ENCODE data around the gene PTPRCAP.
A peak's percentile ranks its signal among the peaks of the same experiment; 100 is the strongest.
"Not testable (repeated sequence)": the region's sequence is repeated elsewhere in the genome, so short reads cannot be mapped to it uniquely, and the experiment has no call there.

The PTPRCAP gene

DNA sequence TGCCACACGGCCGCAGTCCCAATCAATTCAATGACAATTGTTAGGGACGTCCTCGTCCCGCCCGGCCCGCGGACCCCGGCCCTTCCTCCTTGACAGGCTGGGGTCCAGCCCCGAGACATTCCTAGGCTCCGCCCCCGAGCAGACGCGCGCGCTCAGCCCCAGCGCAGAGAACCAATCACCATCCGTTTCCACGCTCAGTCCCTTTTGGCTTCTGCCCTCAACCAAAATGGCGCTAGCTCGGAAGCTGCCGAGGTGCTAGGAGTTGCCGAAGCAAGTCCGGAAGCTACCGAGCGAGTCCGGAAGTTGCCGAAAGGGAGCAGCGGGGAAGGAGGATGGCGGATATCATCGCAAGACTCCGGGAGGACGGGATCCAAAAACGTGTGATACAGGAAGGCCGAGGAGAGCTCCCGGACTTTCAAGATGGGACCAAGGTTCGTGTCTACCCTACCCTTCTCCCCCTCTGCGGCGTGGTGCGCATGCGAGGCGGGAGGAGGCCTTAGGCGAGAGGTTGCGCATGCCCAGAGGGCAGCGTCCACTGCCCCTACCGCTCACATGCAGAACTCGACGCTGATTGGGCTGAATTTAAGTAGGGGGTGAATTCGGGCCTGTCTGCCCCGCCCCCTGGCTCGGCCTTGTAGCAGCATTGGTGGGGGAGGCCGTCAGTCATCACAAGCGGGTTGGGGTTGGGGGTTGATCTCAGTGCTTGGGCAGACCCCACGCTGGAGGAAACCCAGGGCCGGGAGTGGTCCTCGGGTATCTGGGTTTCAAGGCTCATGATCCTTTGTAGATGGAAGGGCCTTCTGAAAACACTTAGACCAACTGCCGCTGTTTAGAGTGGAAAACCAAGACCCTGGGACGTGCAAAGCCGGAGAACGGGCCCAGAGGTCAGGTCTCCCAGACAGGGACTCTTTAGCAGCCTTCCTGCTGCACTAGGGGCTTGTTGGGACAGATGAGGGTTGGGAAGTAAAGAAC, 45.6 kb upstream of the PTPRCAP start, which contains the start of gene AIP:
AIP (plus strand) TSS at position 200 of the 972 bp plus-strand sequence; CDS start at position 333, 133 bp downstream.
- no peaks in the 10 kb centered on the region; the same call in 1 of the 2 replicates for H3K36me3 ChIP-seq (ENCODE audit: control insufficient read depth, insufficient read depth, low read length)
- peak; percentile 96 for DNase-seq (ENCODE audit: extremely low read depth, insufficient read length)
- no peaks in the 10 kb centered on the region for H3K27me3 ChIP-seq (replicated peaks; ENCODE audit: control insufficient read depth, insufficient read depth, low read length)
- peak within 1 kb of the TSS; percentile 63 for H3K4me3 ChIP-seq (replicated peaks; ENCODE audit: low read depth, low read length)
- TF ChIP-seq, protein P1, sequence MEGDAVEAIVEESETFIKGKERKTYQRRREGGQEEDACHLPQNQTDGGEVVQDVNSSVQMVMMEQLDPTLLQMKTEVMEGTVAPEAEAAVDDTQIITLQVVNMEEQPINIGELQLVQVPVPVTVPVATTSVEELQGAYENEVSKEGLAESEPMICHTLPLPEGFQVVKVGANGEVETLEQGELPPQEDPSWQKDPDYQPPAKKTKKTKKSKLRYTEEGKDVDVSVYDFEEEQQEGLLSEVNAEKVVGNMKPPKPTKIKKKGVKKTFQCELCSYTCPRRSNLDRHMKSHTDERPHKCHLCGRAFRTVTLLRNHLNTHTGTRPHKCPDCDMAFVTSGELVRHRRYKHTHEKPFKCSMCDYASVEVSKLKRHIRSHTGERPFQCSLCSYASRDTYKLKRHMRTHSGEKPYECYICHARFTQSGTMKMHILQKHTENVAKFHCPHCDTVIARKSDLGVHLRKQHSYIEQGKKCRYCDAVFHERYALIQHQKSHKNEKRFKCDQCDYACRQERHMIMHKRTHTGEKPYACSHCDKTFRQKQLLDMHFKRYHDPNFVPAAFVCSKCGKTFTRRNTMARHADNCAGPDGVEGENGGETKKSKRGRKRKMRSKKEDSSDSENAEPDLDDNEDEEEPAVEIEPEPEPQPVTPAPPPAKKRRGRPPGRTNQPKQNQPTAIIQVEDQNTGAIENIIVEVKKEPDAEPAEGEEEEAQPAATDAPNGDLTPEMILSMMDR (IDR thresholded peaks at IDR 0.05; ENCODE audit: insufficient read depth, low read length, poor library complexity, severe bottlenecking), result peak; percentile 3

DNA sequence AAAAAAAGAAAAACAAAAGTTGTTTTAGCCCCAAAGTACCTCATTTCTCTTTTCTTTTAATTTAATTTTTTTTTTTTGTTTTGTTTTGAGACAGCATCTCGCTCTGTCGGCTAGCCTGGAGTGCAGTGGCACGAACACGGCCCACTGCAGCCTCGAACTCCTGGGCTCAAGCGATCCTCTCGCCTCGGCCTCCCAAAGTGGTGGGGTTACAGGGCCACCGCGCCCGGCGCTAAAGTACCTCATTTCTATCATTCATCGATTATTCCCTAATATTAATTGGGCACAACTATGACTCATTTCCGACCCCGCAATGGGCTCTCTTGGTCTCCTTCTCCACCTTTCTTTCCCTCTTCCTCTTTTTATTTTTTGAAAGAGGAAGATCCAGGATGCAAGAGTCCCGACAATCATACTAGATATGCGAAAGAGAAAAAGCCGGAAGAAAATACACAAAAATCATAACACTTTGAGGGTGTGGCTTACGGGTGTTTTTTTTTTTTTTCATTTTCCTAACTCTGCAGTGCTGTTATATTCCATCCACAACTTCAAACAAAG, 44.9 kb upstream of the PTPRCAP start:
- Histone ChIP-seq H3K27me3 (replicated peaks; ENCODE audit: control insufficient read depth, insufficient read depth, low read length) (no peaks in the 10 kb centered on the region), H3K36me3 (ENCODE audit: control insufficient read depth, insufficient read depth, low read length) (no peaks in the 10 kb centered on the region; the same call in 1 of the 2 replicates), H3K4me3 (replicated peaks; ENCODE audit: low read depth, low read length) (peak overlapping the region; percentile 63)
- DNase-seq (ENCODE audit: extremely low read depth, insufficient read length), result no peak
- TF ChIP-seq, protein P1 (IDR thresholded peaks at IDR 0.05; ENCODE audit: insufficient read depth, low read length, poor library complexity, severe bottlenecking), result no peak

DNA sequence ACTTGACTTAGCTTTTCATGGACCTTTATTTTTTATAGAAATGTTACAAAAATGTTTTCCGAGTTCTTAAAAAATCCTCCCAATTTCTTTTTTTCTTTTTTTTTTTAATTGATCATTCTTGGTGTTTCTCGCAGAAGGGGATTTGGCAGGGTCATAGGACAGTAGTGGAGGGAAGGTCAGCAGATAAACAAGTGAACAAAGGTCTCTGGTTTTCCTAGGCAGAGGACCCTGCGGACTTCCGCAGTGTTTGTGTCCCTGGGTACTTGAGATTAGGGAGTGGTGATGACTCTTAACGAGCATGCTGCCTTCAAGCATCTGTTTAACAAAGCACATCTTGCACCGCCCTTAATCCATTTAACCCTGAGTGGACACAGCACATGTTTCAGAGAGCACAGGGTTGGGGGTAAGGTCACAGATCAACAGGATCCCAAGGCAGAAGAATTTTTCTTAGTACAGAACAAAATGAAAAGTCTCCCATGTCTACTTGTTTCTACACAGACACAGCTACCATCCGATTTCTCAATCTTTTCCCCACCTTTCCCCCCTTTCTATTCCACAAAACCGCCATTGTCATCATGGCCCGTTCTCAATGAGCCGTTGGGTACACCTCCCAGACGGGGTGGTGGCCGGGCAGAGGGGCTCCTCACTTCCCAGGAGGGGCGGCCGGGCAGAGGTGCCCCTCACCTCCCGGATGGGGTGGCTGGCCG, 40.0 kb upstream of the PTPRCAP start:
- not testable (repeated sequence) for H3K27me3 ChIP-seq (replicated peaks; ENCODE audit: control insufficient read depth, insufficient read depth, low read length); H3K4me3 ChIP-seq (replicated peaks; ENCODE audit: low read depth, low read length); DNase-seq (ENCODE audit: extremely low read depth, insufficient read length); H3K36me3 ChIP-seq (ENCODE audit: control insufficient read depth, insufficient read depth, low read length)

DNA sequence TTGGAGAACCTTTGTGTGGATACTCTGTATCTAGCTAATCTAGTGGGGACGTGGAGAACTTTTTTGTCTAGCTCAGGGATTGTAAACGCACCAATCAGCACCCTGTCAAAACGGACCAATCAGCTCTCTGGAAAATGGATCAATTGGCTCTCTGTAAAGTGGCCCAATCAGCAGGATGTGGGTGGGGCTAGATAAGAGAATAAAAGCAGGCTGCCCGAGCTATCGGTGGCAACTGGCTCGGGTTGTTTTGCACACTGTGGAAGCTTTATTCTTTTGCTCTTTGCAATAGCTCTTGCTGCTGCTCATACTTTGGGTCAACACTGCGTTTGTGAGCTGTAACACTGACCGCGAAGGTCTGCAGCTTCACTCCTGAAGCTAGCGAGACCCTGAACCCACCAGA, 39.2 kb upstream of the PTPRCAP start:
- not testable (repeated sequence) for DNase-seq (ENCODE audit: extremely low read depth, insufficient read length); H3K36me3 ChIP-seq (ENCODE audit: control insufficient read depth, insufficient read depth, low read length); H3K27me3 ChIP-seq (replicated peaks; ENCODE audit: control insufficient read depth, insufficient read depth, low read length); H3K4me3 ChIP-seq (replicated peaks; ENCODE audit: low read depth, low read length)

DNA sequence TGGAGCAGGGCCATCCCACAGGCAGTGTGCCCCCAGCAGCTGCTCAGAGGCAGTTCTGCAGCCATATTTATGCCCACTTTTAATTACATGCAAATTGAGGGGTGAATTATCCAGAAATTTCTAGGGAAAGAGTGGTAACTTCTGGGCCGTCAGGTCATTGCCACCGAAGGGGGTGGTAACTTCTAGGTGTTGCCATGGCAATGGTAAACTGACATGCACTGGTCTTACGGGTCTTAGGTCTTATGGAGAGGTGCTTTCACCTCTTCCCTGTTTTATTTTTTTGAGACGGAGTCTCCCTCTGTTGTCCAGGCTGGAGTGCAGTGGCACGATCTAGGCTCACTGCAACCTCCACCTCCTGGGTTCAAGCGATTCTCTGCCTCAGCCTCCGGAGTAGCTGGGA, 35.4 kb upstream of the PTPRCAP start:
- TF ChIP-seq, protein P1 (IDR thresholded peaks at IDR 0.05; ENCODE audit: insufficient read depth, low read length, poor library complexity, severe bottlenecking), result no peak
- Histone ChIP-seq H3K36me3 (ENCODE audit: control insufficient read depth, insufficient read depth, low read length) (no peaks in the 10 kb centered on the region), H3K27me3 (replicated peaks; ENCODE audit: control insufficient read depth, insufficient read depth, low read length) (no peaks in the 10 kb centered on the region), H3K4me3 (replicated peaks; ENCODE audit: low read depth, low read length) (no peak overlapping the region)
- no peak for DNase-seq (ENCODE audit: extremely low read depth, insufficient read length)

DNA sequence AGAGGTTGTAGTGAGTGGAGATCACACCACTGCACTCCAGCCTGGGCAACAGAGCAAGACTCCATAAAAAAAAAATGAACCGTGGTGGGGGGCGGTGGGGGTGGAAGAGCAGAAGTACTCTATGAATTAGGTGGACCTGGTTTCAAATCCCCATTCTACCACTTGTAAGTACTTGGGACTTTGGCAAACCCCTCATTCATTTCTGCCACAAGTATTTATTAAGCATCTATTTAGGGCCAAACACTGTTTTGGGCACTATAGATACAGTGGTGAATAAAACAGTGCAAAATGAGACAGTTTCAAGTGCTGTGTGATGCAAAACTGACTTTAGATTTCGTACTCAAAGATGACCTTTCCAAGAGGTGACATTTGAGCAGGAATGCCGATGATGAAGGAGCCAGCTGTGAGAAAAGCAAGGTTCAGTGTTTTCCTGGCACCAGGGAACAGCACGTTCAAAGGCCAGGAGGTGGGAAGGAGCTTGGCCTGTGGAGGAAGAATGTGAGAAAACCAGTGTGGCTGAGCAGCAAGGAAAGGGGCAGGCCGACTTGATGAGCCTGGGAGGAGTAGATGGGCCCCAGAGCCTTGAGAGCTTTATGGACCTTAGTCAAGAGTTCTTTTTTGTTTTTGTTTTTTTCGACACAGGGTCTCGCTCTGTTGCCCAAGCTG, 33.0 kb upstream of the PTPRCAP start:
- TF ChIP-seq, protein P1 (IDR thresholded peaks at IDR 0.05; ENCODE audit: insufficient read depth, low read length, poor library complexity, severe bottlenecking), result no peak
- no peak overlapping the region for H3K4me3 ChIP-seq (replicated peaks; ENCODE audit: low read depth, low read length)
- peak; percentile 23 for DNase-seq (ENCODE audit: extremely low read depth, insufficient read length)
- no peaks in the 10 kb centered on the region; the same call in 1 of the 2 replicates for H3K36me3 ChIP-seq (ENCODE audit: control insufficient read depth, insufficient read depth, low read length)
- no peaks in the 10 kb centered on the region for H3K27me3 ChIP-seq (replicated peaks; ENCODE audit: control insufficient read depth, insufficient read depth, low read length)
